Measurements from ENCODE around the gene CRYL1. TPM values are rescaled to one million over a fixed set of nuclear protein-coding genes. Genes with fewer than 3 reads are reported as not detected.

The CRYL1 gene
- polyA plus RNA-seq, 1 donor from 2014 or later, result 10.6 TPM

DNA sequence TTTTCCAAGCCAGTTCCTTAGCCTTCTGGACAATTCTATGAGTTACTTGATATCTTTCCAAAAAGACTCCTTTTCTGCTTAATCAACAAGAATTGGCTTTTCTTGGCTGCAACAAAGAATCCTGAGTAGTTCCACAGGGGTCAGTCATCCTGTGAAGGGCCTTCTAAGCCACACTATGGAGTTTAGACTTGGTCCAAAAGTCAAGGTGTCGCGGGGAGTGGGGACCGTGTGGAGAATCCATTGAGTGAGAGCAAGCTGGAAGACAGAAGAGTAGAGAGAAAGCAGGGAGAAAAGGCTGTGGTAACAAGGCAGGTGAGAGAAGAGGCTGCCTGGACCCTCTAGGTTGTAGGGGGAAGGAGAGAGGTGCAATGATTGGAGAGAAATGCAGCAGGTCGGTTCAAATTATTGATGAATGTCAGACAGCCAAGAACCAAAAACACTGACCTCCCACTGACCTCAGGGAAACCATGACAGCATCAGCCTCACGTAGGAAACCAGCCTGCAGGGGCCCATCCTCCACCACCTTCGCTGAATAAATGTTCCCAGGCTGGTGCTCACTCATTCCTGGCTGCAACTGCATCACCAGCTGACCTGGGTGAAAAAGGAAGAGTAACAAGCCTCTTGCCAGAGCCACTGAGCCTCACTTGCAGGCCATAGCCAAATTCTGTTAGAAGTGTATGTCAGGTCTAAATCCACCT is 34.2 kb upstream of the CRYL1 start:
- Histone ChIP-seq H3K27me3 (ENCODE audit: insufficient read depth, low read depth, low read length) (no peaks in the 10 kb centered on the region), H3K4me3 (ENCODE audit: low read length) (no peak overlapping the region)
- no peak for TF ChIP-seq RAD21 (conservative IDR thresholded peaks at IDR 0.05)
- TF ChIP-seq TAF1 (IDR thresholded peaks at IDR 0.05; ENCODE audit: low read depth), result no peak
- no peak for TF ChIP-seq REST (IDR thresholded peaks at IDR 0.05; ENCODE audit: borderline replicate concordance)
- TF ChIP-seq EZH2 (IDR thresholded peaks at IDR 0.05; ENCODE audit: borderline replicate concordance, insufficient read depth, low read length, poor library complexity, severe bottlenecking), result no peak
- TF ChIP-seq CTCF (IDR thresholded peaks at IDR 0.05; ENCODE audit: poor library complexity, severe bottlenecking), result no peak
- no peak for TF ChIP-seq SMC3 (conservative IDR thresholded peaks at IDR 0.05; ENCODE audit: poor library complexity)

DNA sequence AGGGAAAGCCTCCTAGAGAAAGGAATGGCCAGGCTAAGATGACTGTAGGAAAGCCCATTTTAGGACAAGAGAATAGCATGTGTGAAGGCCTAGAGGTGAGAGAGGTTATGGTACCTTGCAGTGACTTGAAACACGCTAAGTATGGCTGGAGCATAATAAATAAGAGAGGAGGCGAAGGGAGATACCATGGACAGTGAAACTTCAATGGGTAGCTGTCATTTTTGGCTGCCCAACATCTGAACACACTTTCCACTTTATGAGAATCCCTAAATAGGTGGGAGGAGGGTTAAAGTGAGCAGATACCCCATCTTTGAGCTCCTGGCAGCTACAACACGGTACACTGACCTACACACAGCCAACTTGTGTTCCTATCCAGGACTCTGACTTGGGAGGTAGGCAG is 33.3 kb upstream of the CRYL1 start:
- H3K4me3 ChIP-seq (ENCODE audit: low read length), result no peak overlapping the region
- H3K27me3 ChIP-seq (ENCODE audit: insufficient read depth, low read depth, low read length), result no peaks in the 10 kb centered on the region
- no peaks in the 10 kb centered on the region for H3K36me3 ChIP-seq (ENCODE audit: insufficient read depth, low read length)
- H3K9me2 ChIP-seq (ENCODE audit: insufficient read depth, low read length), result no peaks in the 10 kb centered on the region
- H3F3A ChIP-seq (ENCODE audit: insufficient read depth, low read length, poor library complexity, severe bottlenecking), result no peaks in the 10 kb centered on the region
- H3K4me2 ChIP-seq (ENCODE audit: low read length), result no peak overlapping the region
- no peaks in the 10 kb centered on the region for H3K9me3 ChIP-seq (ENCODE audit: low read length)
- H3K9ac ChIP-seq (ENCODE audit: low read length), result no peak overlapping the region
- H4K20me1 ChIP-seq (ENCODE audit: insufficient read depth), result no peaks in the 10 kb centered on the region
- no peaks in the 10 kb centered on the region for H3K79me2 ChIP-seq (replicated peaks; ENCODE audit: insufficient read depth, low read length)
- H2AFZ ChIP-seq (ENCODE audit: low read depth, low read length), result no peak overlapping the region
- no peak for TF ChIP-seq MXI1 (conservative IDR thresholded peaks at IDR 0.05; ENCODE audit: poor library complexity, severe bottlenecking)
- no peak for TF ChIP-seq POLR2AphosphoS5 (IDR thresholded peaks at IDR 0.05)
- TF ChIP-seq CTCF (IDR thresholded peaks at IDR 0.05; ENCODE audit: poor library complexity, severe bottlenecking), result no peak
- no peak for TF ChIP-seq RAD21 (conservative IDR thresholded peaks at IDR 0.05)
- no peak for TF ChIP-seq REST (IDR thresholded peaks at IDR 0.05; ENCODE audit: borderline replicate concordance)
- no peak for TF ChIP-seq SMC3 (conservative IDR thresholded peaks at IDR 0.05; ENCODE audit: poor library complexity)
- no peak for TF ChIP-seq TAF1 (IDR thresholded peaks at IDR 0.05; ENCODE audit: low read depth)
- no peak for TF ChIP-seq EP300 (conservative IDR thresholded peaks at IDR 0.05; ENCODE audit: poor library complexity, severe bottlenecking)
- TF ChIP-seq EZH2 (IDR thresholded peaks at IDR 0.05; ENCODE audit: borderline replicate concordance, insufficient read depth, low read length, poor library complexity, severe bottlenecking), result no peak
- no peak overlapping the region for H3K27ac ChIP-seq (ENCODE audit: low read length)

More for the DNA sequence above, 34.2 kb upstream of the CRYL1 start:
- H3F3A ChIP-seq (ENCODE audit: insufficient read depth, low read length, poor library complexity, severe bottlenecking), result no peaks in the 10 kb centered on the region
- H2AFZ ChIP-seq (ENCODE audit: low read depth, low read length), result no peak overlapping the region
- no peaks in the 10 kb centered on the region for H3K36me3 ChIP-seq (ENCODE audit: insufficient read depth, low read length)
- H3K79me2 ChIP-seq (replicated peaks; ENCODE audit: insufficient read depth, low read length), result no peaks in the 10 kb centered on the region
- no peak overlapping the region for H3K4me2 ChIP-seq (ENCODE audit: low read length)
- H3K9me2 ChIP-seq (ENCODE audit: insufficient read depth, low read length), result no peaks in the 10 kb centered on the region
- H3K27ac ChIP-seq (ENCODE audit: low read length), result no peak overlapping the region
- no peaks in the 10 kb centered on the region for H3K9me3 ChIP-seq (ENCODE audit: low read length)
- H4K20me1 ChIP-seq (ENCODE audit: insufficient read depth), result no peaks in the 10 kb centered on the region
- H3K9ac ChIP-seq (ENCODE audit: low read length), result no peak overlapping the region

Measured in neural cell (in vitro differentiated cells).